PC-9 (cell line): ENCODE results near the gene KTN1.

ENCODE experiments used
- CTCF ChIP-seq: fragments of 200-600 bp; sonication (generic); conservative IDR thresholded peaks from 2 replicates; pipeline ENCODE4 v1.6.1; 2017; ENCODE audit warnings: mixed run types, antibody characterized with exemption, mild to moderate bottlenecking, moderate library complexity
- EZH2 ChIP-seq: fragments of 200-600 bp; sonication (generic); IDR thresholded peaks from 2 replicates; pipeline ENCODE4 v1.8.0; 2017; ENCODE audit warnings: antibody characterized with exemption, low read depth

GRCh38 chr14:55604900-55605418, 25.0 kb downstream of the KTN1 start:
- TF ChIP-seq CTCF (no peak), EZH2 (no peak)
